Stimulated activated naive CD4-positive, alpha-beta T cell treated with Interleukin-2 at 50 U/mL for 16 hours (primary cell): ENCODE results near the gene TMEM79.

Experiments
- DNase-seq: peaks from one replicate; lab custom pipeline; 2025; lab: John Stamatoyannopoulos, UW

The TMEM79 gene

DNA sequence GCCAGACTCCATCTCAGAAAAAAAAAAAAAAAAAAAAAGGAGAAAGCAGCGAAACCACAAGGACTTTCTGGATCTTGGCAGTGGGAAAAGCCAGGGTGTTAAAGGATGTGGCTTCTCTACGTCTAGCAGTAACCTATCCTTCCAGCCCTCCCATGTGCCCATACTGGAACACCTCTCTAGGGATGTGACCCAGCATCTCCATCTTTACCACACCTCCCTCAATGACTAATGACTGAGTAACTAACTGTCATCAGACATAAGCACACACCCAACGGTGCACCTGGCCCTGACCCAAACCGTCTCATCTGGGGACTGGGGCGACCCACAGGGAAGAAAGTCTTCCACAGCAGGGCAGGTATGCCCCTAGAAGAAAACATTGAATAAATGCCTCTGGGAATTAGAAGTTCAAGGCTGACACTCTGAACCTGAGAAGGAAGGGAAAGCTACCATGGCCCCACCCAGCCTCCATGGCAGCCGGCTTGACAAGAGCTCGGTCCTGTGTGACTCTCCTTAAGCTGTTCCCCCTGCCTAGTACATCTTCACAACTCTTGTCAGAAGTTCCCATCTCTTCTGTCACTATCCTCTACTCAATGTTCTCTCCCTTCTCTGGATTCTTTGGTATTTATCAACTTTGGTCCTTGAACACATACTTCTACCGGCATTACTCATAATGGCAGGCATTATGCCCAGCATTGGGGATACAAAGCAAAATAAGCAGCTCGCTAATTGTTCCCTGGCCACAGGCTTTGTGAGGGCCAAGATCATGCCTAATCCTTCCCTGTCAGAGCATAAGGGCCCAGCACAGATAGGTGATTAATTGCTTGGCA, 21.5 kb upstream of the TMEM79 start:
- DNase-seq, result no peak

DNA sequence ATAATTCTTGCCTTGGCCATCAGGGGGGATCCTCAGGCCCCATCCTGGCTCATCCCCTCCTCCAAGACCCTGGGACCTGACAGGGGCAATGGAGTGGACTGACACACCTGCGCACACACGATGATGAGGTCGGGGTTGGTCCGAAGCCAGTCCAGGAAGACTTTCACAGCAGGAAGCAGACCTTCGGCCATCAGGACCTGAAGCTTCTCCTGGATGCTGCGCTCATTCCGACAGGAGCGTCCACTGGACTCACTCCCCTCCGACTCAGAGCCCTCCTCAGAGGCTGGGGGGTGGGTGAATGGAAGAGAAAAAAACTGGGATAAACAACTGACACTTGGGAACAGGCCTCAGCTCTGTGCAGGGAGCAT, 20.9 kb upstream of the TMEM79 start:
- DNase-seq, result no peak

DNA sequence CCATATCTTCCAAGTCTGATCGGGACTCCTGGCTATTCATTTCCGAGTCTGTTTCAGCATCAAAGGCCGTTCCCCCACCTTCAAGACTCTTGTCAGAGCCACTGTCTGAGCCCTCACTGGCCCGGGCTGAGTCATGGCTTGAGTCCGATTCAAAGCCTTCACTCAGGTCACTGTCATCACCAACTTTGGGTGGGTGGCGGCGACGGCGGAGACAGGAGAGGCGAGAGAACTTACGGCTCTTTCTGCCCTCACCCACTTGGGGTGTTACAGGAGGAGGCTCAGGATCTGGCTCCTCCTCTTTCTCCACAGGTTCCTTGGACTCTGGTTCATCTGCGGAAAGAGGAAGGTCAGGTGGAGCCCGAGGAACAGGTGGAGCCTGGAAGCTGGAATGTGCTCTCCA, 18.1 kb upstream of the TMEM79 start:
- no peak for DNase-seq

DNA sequence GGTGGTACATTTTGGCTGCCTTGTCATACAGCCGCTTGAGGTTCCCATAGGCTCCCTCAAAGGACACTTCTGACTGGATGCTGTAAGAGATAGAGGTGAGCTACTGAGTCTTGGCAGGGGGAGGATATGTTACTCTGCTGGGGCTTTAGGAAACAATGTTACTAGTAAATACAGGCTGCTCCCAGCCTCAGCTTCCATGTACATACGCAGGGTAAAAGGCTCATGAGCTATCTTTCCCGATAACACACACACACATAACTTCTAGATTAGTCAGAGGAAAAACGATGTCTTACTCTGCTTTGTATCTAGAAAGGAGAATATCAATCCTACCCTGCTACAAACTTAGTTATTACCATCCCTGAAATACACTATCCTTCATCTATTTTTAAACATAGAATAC, 15.8 kb upstream of the TMEM79 start:
- no peak for DNase-seq

DNA sequence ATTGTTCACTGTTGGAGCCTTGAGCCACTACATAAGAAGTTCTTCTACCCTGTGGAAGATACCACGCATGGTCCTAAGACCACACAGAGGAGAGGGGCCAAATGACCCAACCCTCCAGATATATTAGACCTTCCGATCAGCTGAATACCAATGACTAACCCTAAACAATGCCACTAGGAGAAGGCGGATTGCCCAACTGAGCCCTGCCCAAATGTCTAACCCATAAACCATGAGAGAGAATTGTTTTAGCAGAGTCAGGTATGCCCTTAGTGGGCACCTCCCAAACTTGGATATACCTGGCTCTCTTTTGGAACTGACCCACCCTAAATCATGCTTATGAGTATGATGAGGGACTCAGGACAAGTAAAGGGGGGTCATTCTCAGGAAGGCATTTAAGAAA, 13.8 kb upstream of the TMEM79 start:
- DNase-seq, result no peak

DNA sequence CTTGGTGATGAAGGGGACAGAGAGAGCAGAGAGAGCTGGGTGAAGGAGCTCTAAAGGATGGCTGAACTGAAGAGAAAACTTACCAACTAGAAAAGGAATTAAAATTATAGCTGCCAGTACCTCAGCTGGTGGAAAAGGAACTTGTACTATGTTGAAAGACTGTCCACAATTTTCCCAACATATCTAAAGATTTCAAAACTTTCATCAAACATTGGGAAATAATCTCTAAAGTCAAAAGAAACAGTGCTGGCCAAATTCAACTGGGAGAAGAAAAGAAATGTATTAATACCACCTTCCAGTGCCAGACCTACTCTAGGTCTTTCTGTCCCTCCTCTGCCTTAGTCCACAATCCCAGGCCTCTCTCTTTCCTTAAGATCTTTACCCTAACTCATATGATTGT, 7.6 kb upstream of the TMEM79 start:
- DNase-seq, result no peak

DNA sequence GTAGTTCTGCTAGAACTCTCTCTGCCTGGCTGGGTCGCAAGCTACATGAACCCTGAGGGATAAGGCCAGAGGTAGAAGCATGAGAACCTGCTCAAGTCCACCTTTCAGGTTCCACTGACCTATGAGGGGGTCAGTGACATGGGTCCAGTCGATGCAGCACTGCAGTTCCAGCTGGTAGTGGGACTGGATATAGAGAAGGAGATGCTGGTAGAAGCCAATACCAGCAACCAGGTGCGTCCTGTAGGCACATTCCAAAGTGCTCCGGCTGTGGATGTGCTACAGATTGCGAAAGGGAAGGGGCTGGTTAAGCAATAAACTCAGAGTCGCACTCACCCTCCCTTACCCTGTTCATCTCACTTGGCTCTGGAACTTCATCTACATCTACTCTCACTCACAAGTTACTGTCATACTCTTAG, 7.2 kb upstream of the TMEM79 start:
- no peak for DNase-seq

DNA sequence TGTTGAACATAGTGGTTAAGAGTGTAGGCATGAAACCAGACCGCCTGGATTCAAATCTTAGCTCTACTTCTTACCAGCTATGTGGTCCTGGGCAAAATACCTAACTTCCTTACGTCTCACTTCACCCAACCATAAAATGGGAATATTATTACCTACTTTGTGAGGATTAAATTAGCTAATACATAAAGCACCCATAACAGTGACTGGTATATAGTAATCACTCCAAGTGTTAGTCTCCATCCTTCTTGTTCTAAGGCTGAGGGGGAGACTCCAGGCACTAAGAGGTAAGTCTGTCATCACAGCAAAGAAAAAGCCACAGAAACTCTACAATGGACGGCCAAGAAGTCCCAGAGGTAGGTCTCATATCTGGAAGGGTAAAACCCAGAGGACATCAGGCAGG, 4.3 kb upstream of the TMEM79 start:
- no peak for DNase-seq

DNA sequence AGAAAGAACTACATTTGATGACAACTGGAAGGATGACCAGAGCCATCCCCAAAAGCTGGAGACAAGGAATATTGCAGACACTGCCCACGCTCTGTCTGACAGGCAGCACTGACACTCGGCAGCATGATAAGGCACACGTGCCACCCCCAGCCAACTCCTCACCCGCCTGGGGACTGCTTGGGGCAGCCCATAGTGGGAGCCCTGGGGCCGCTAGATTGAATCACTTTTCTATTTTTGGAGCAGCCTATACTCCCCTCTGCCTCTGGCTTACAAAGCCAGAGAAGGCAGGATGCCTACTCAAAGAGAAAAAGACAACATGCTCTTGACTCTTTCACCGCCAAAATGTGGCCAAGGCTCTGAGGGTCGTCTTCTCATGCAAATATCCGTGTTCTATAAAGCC, 2.8 kb upstream of the TMEM79 start:
- peak; percentile 9 for DNase-seq

DNA sequence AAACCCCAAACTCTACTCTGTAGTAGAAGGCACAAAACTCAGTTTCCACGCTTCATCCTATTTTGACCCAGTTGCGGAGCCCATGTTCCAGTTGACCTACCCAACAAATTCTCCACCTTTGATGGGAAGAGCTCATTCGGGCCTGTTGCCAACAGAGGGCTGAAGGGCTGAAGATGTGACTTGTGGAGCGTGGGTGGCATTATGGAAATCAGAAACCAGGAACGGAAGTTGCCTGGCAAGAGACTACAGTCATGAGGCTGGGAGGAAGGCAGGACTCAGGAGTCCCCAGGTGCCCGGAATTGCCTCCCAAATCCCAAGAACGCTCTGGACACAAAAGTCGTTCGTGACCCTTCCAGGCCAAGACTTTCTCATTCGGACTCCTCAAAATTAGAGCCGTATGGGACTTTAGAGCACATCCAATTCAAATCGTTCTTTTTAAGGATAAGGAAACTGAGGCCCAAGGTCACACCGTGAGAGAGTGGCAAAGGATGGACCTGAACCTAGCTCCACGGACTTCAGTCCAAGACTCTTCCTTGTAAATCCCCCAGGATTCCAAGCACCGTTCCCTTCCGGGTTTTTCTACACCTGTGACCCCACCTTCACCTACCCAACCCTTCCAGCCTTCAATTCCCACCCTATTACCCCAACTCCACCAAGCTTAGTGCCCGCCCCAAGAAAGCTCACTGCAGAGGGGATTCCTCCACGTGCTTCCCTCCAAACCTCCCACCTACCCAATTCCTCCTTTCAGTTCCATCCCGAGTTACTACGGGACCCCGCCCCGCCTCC, 2.2 kb upstream of the TMEM79 start:
- DNase-seq, result peak; percentile 19

DNA sequence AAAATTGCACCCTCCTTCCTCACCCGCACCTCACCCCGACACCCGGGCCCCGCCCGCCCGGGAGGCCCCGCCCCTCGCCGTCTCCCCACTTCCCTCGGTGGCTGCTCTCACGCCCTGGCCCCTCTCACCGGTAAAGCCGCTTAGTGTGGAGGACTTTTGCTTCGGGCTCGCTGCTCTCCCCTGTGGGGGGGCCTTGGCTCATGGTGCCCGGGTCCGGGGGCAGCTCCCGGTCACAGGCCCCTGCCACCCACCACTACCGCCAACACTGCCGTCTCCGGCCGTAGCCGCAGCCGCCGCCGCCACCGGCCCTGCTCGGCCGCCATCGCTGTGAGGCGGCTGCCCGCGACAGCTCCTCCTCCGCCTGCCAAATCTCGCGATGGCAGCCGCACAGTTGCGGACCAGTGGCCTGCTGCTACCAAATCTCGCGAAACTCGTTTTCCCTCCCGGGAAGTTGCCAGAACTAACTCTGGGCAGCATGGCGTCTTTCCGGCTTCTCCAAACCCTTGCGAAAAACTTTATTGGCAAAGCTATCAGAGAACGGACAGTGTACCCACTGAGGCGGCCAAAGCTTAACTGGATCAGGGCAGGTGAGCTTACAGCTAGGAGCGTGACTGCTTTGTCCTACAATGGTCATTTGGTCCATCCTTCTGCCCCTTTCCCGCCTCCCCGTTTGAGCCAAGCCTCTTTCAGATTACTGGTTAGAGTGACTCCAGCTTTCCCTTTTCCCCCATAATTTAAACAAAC, 1.5 kb upstream of the TMEM79 start, which contains the start of gene SMG5:
SMG5 (minus strand) TSS at position 347 of the 744 bp plus-strand sequence; CDS start at position 202, 145 bp downstream.
- DNase-seq, result peak; percentile 96

DNA sequence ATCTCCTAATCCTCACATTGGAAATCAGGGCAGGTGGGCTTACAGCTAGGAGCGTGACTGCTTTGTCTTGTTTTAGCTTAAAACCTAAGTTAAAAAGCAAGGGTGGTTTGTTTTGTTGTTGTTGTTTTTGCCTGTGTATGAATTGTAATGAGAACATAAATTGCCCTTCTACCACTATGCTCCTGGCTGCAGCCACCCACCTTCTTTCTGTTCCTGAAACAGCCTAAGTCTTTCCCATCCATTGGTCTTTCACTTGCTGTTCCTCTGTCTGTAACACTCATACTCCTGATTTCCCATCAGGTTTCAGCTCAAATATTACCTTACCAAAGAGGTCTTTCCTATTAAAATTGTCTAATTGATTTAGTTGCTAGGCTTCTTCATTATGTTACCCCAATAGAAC, 604 bp upstream of the TMEM79 start:
- DNase-seq, result no peak

DNA sequence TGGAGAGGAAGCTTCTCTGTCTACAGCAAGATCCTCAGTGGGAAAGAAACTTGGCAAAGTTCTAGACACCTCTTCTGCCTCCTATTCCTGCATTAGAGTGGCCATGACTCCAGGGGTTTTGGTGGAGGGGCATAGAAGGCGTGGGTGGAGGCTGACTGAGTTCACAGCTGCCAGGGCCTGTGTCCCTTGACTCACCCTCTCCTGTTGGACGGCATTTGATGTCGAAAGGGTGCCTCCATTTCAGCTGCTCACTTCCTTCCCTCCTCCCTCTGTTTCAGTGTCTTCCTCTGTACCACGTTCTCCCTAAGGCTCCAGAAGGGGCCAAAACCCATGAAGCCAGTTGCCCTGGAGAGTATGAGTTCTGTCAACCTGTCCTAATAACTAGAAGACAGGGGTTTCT, 632 bp downstream of the TMEM79 start:
- DNase-seq, result no peak

DNA sequence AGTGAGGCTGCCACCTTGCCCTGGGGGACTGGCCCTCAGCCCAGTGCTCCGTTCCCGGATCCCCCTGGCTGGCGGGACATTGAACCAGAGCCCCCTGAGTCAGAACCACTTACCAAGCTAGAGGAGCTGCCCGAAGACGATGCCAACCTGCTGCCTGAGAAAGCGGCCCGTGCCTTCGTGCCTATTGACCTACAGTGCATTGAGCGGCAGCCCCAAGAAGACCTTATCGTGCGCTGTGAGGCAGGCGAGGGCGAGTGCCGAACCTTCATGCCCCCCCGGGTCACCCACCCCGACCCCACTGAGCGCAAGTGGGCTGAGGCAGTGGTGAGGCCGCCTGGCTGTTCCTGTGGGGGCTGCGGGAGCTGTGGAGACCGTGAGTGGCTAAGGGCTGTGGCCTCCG, 1.3 kb downstream of the TMEM79 start:
- no peak for DNase-seq

DNA sequence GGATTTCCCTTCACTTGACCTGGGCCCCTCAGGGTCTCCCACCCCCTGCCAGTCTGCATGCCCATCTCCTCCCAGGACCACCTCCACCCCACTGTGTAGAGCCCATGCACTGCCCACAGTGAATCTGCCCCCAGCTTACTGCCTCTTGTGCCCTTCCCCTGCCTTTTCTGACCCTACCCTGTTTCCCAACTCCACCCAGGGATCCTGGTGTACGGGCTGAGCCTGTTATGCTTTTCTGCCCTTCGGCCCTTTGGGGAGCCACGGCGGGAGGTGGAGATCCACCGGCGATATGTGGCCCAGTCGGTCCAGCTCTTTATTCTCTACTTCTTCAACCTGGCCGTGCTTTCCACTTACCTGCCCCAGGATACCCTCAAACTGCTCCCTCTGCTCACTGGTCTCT, 1.9 kb downstream of the TMEM79 start:
- DNase-seq, result no peak

DNA sequence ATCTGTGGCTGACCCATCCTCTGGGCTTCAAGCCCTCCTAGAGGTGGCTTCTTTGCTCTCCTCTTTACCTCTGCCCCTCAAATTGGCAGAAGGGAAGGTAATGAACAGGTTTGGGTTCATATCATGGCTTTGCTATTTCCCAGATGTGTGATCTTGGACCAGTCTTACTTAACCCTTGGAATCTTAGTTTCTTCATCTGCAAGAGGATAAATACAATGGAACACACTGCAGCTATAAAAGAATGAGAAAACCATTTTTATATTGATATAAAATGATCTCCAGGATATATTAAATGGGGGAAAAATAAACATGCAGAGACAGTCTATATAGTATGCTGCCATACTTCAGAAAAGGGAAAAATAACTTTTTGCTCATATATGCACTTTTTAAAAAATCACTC, 5.7 kb downstream of the TMEM79 start:
- no peak for DNase-seq

DNA sequence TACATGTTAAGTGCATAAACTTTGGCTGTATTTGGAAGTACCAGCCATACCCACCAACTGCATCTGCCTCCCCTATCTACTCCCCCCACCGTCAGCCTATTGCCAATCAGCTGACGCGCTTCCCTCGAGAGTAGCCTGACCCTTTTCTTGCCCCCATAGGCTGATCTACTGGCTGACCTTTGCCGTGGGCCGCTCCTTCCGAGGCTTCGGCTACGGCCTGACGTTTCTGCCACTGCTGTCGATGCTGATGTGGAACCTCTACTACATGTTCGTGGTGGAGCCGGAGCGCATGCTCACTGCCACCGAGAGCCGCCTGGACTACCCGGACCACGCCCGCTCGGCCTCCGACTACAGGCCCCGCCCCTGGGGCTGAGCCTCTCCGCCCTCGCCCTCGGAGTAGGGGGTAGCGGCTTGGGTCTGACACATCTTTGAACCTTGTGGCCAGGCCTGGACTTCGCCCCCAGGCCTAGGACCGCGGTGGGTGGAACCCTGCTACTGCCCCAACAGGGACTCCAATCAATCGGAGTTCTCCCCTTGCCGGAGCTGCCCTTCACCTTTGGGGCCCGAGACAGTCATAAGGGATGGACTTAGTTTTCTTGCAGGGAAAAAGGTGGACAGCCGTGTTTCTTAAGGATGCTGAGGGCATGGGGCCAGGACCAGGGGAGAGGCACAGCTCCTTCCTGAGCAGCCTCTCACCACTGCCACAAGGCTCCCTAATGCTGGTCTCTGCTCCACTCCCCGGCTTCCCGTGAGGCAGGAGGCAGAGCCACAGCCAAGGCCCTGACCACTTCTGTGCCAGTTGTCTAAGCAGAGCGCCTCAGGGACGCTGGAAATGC, 7.3 kb downstream of the TMEM79 start:
- DNase-seq, result no peak

DNA sequence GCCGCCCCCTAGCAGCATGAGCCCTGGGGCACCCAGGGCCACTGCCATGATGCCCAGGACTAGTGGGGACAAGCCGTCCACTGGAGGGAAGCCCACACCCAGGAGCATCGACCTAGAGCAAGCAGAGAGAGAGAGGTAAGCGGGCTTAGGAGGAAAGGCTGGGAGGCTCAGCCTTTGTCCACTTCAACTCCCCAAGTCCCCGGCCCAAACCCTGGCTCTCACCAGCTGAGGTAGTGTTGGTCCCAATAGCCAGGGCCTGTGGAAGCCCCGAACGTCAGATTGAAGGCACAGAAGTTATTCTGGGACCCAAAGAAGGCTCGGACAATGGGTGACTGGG, 8.9 kb downstream of the TMEM79 start:
- no peak for DNase-seq

DNA sequence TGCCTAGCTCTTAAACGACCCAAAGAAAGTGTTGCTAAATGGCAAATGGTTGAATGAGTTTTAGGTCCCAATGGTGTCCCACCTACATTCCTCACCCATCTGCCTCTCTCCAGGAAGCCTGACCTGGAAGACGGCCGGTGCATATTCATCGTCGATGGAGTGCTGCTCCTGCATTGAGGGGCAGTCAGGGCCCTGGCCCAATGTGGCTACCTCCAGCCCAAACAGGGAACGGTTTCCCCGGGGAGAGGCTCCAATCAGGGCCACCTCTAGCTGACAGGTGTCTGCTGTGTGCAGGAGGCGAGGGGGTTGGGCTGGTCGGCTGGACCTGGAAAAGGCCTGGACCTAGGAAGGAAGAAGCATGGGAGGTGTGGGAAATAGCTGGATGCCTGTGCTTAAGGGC, 9.8 kb downstream of the TMEM79 start:
- no peak for DNase-seq

DNA sequence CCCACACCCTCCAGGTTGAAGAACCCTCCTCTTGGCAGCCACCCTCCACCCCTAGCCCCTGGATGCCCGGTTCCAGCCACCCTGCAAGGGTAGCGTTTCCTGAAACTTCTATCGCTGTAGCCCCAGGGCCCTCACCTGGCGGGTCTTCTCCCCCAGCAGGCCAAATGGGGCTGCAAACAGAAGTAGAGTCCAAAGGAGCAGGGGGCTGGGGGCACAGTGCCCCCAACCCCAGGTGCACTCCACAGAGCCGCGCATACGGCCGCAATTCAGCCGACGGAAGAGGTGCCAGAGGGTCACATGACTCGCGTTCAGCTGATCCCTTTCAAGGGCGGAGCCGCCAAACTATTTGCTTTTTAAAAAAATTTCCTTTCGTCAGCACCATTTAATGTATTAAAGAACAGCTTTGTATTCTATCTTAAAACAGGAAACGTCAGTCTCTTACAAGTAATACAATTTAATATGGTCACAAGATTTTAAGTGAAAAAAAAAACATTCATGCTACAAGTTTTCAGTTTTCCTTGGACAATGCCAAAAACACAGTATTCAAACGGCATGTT, 11.3 kb downstream of the TMEM79 start, which contains the start of gene GLMP:
GLMP (minus strand) TSS at position 289 of the 557 bp plus-strand sequence; CDS start at position 255, 34 bp downstream.
- peak; percentile 49 for DNase-seq

DNA sequence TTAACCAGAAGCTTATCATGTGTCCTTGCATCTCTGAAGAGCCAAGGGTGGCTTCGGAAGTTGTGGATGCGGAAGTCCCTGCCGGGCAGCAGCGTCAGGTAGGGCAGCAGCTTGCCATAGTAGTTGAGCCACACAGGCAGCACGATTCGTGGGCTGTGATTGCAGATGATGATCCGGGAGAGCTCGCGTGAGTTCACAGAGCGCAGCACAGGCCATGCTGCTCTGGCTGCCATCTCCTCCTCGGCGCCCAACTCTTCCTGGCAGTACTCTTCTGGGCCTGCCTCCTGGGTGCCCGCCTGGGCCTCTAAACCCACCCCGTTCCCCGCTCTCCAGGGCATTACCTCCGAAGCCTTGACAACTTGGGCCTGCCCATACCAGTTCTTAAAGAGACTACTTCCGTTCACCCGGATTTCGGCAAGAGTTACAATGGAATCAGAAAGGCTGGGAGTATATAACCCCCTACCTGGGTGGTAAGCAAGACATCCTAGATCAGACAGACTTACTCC, 14.8 kb downstream of the TMEM79 start, which contains the start of gene VHLL:
VHLL (minus strand) TSS at position 456 of the 506 bp plus-strand sequence; CDS start at position 338, 118 bp downstream.
- no peak for DNase-seq
